ENCODE results near the gene MIOS.

The MIOS gene

DNA sequence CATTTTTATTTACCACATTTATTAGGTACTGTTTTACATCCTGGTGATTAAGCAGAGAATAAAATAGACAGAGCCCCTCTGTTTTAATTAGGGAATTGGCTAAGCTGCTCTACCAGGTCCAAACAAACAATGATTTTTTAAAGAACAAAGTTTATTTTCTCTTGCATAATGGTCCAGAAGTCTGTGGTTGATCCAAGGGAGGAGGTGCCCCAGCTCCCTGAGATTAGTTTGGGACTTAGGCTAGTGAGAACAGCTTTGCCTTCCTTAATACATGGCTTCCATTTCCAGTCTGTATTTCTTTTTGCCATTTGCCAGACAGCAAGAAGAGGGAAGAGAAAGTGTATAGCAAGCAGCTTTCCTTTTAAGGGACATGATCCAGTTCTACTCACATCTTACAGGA lies 2.9 kb upstream of the MIOS start:
- Histone ChIP-seq H3K9me3 (ENCODE audit: low read length) (no peaks in the 10 kb centered on the region), H4K20me1 (ENCODE audit: insufficient read depth, low read length) (no peaks in the 10 kb centered on the region), H2AFZ (ENCODE audit: low read length) (no peak overlapping the region), H3K4me3 (ENCODE audit: low read depth, low read length, poor library complexity, severe bottlenecking) (no peak overlapping the region), H3K27ac (ENCODE audit: low read depth, low read length, poor library complexity, severe bottlenecking) (no peak overlapping the region), H3K4me1 (ENCODE audit: insufficient read depth, low read length, severe bottlenecking) (peaks cover 17% of the 10 kb centered on the region), H3K4me2 (ENCODE audit: low read length) (no peak overlapping the region), H3K9me2 (ENCODE audit: low read depth, low read length) (no peaks in the 10 kb centered on the region), H3K79me2 (ENCODE audit: insufficient read depth, low read length) (peaks cover 16% of the 10 kb centered on the region), H3K36me3 (ENCODE audit: insufficient read depth, low read length) (no peaks in the 10 kb centered on the region), H3K27me3 (ENCODE audit: insufficient read depth, low read length) (no peaks in the 10 kb centered on the region), H3F3A (ENCODE audit: insufficient read depth, low read length) (no peaks in the 10 kb centered on the region), H3K9ac (ENCODE audit: low read length) (no peak overlapping the region)
- TF ChIP-seq, protein P1, sequence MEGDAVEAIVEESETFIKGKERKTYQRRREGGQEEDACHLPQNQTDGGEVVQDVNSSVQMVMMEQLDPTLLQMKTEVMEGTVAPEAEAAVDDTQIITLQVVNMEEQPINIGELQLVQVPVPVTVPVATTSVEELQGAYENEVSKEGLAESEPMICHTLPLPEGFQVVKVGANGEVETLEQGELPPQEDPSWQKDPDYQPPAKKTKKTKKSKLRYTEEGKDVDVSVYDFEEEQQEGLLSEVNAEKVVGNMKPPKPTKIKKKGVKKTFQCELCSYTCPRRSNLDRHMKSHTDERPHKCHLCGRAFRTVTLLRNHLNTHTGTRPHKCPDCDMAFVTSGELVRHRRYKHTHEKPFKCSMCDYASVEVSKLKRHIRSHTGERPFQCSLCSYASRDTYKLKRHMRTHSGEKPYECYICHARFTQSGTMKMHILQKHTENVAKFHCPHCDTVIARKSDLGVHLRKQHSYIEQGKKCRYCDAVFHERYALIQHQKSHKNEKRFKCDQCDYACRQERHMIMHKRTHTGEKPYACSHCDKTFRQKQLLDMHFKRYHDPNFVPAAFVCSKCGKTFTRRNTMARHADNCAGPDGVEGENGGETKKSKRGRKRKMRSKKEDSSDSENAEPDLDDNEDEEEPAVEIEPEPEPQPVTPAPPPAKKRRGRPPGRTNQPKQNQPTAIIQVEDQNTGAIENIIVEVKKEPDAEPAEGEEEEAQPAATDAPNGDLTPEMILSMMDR (IDR thresholded peaks at IDR 0.05; ENCODE audit: low read length), result no peak
- no peak for TF ChIP-seq EZH2 (IDR thresholded peaks at IDR 0.05; ENCODE audit: borderline replicate concordance, low read length)

DNA sequence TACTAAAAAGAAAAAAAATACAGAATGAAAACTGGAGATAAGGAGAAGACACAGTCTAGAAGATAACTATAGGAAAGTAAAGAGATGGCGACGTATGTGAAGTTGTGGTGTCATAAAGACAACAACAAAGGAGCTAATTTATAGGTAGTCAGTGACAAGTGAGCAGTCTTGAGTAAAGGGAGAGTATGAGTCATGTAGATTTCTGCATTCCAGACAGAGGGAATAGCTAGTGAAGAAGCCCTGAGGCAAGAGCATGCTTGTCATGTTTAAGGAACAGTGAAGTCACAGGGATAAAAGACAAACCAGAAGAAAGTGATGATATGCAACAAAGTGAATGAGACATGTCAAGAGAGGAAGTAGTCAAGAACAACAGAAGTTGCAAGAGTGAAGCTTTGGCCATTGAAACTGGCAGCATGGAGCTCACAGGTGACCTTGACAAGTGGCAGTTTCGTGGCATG lies 2.3 kb upstream of the MIOS start:
- Histone ChIP-seq H3K9me3 (ENCODE audit: low read length) (no peaks in the 10 kb centered on the region), H3K36me3 (ENCODE audit: insufficient read depth, low read length) (no peaks in the 10 kb centered on the region)
- TF ChIP-seq, protein P1 (IDR thresholded peaks at IDR 0.05; ENCODE audit: low read length), result no peak
- TF ChIP-seq EZH2 (IDR thresholded peaks at IDR 0.05; ENCODE audit: borderline replicate concordance, low read length), result no peak

DNA sequence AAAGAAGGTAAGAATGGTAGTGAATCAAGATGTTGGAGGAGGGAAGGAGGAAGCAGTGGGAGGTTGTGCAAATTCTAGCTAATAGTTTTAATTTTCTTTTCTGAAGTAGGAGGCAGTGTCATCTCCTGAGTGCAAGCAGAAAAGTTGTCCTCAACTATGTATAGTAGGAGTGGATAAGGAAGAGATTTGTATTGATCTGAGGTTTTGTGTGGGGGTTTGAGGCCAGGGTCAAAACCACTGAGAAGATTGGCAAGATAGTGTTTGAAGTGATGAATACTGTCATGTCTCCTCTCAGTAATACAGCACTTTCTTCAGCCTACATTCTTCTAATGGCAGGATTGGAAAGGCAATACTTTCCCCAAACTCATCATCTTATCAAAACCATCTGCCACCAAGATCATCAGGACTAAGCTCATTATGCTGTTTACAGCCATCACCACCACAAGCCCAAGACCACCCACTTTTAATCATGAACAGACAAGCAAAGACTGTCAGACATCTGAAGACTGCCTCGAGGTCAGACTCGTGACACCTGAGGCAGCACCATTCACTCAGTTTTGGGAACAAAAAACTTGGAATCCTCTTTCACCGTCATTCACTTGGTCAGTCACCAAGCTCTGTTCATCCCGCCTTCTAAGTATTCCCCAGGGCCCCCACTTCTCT lies 1.5 kb upstream of the MIOS start:
- Histone ChIP-seq H3K4me3 (ENCODE audit: low read depth, low read length, poor library complexity, severe bottlenecking) (no peak overlapping the region), H3K9me3 (ENCODE audit: low read length) (no peaks in the 10 kb centered on the region), H3K27me3 (ENCODE audit: insufficient read depth, low read length) (no peaks in the 10 kb centered on the region), H3K27ac (ENCODE audit: low read depth, low read length, poor library complexity, severe bottlenecking) (no peak overlapping the region), H3K79me2 (ENCODE audit: insufficient read depth, low read length) (peaks cover 27% of the 10 kb centered on the region), H3K4me1 (ENCODE audit: insufficient read depth, low read length, severe bottlenecking) (peaks cover 30% of the 10 kb centered on the region), H3K9ac (ENCODE audit: low read length) (no peak overlapping the region), H2AFZ (ENCODE audit: low read length) (no peak overlapping the region), H3K9me2 (ENCODE audit: low read depth, low read length) (no peaks in the 10 kb centered on the region), H3K36me3 (ENCODE audit: insufficient read depth, low read length) (no peaks in the 10 kb centered on the region), H4K20me1 (ENCODE audit: insufficient read depth, low read length) (no peaks in the 10 kb centered on the region), H3K4me2 (ENCODE audit: low read length) (no peak overlapping the region), H3F3A (ENCODE audit: insufficient read depth, low read length) (no peaks in the 10 kb centered on the region)
- no peak for TF ChIP-seq EZH2 (IDR thresholded peaks at IDR 0.05; ENCODE audit: borderline replicate concordance, low read length)
- TF ChIP-seq, protein P1 (IDR thresholded peaks at IDR 0.05; ENCODE audit: low read length), result no peak

More for the DNA sequence above, 2.3 kb upstream of the MIOS start:
- no peaks in the 10 kb centered on the region for H3F3A ChIP-seq (ENCODE audit: insufficient read depth, low read length)
- no peak overlapping the region for H3K9ac ChIP-seq (ENCODE audit: low read length)
- no peak overlapping the region for H3K4me2 ChIP-seq (ENCODE audit: low read length)
- no peak overlapping the region for H3K27ac ChIP-seq (ENCODE audit: low read depth, low read length, poor library complexity, severe bottlenecking)
- H3K4me3 ChIP-seq (ENCODE audit: low read depth, low read length, poor library complexity, severe bottlenecking), result no peak overlapping the region
- H3K79me2 ChIP-seq (ENCODE audit: insufficient read depth, low read length), result peaks cover 19% of the 10 kb centered on the region
- H3K4me1 ChIP-seq (ENCODE audit: insufficient read depth, low read length, severe bottlenecking), result peaks cover 23% of the 10 kb centered on the region
- no peak overlapping the region for H2AFZ ChIP-seq (ENCODE audit: low read length)
- H3K9me2 ChIP-seq (ENCODE audit: low read depth, low read length), result no peaks in the 10 kb centered on the region
- no peaks in the 10 kb centered on the region for H4K20me1 ChIP-seq (ENCODE audit: insufficient read depth, low read length)
- H3K27me3 ChIP-seq (ENCODE audit: insufficient read depth, low read length), result no peaks in the 10 kb centered on the region
